Duodenal mucosa (tissue), 2 donors: Measurements from ENCODE around the gene VWA3A.

ENCODE experiments used
- H3K27ac ChIP-seq: one replicate; pipeline ENCODE4 v1.7.0; 2013; ENCODE audit warnings: low read depth, low read length
- H3K27me3 ChIP-seq, 2 donors: one replicate each; pipeline ENCODE4 v1.7.0; 2013; ENCODE audit warnings: low read length in 2 of 2, control low read depth in 1 of 2; ENCODE audit not compliant: insufficient read depth in 2 of 2, control insufficient read depth in 1 of 2
- H3K36me3 ChIP-seq, 2 donors: one replicate each; pipeline ENCODE4 v1.7.0; 2013; ENCODE audit warnings: low read length in 2 of 2, control low read depth in 1 of 2; ENCODE audit not compliant: insufficient read depth in 2 of 2, control insufficient read depth in 1 of 2
- H3K4me1 ChIP-seq, 2 donors: one replicate each; pipeline ENCODE4 v1.7.0; 2013; ENCODE audit warnings: low read length in 2 of 2, control low read depth in 1 of 2; ENCODE audit not compliant: insufficient read depth in 2 of 2, control insufficient read depth in 1 of 2
- H3K4me3 ChIP-seq, 2 donors: one replicate each; pipeline ENCODE4 v1.7.0; 2013; ENCODE audit warnings: low read length in 2 of 2, low read depth in 1 of 2
- H3K9ac ChIP-seq, 2 donors: one replicate each; pipeline ENCODE4 v1.7.0; 2013; ENCODE audit warnings: low read length in 2 of 2, low read depth in 1 of 2
- H3K9me3 ChIP-seq, 2 donors: one replicate each; pipeline ENCODE4 v1.7.0; 2013; ENCODE audit warnings: low read length in 2 of 2, control low read depth in 1 of 2; ENCODE audit not compliant: control insufficient read depth in 1 of 2

VWA3A gene

DNA sequence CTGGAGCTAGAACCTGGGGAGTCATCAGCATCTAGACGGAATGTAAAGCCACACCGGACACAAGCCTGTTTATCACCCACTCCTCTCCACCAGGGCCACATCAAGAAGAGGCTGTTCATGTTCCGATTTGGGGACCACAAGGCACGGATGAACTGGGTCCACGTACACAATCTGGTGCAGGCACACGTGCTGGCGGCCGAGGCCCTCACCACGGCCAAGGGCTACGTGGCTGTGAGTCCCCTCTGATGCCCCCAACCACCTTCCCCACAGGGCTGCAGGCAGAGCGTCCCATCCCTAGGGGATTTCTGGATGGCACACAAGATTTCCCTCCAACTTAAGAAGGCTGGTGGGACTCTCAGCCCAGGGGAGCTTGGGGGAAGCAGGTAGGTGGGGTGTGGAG, 89.1 kb downstream of the VWA3A start:
- no peak overlapping the region for H3K27ac ChIP-seq

DNA sequence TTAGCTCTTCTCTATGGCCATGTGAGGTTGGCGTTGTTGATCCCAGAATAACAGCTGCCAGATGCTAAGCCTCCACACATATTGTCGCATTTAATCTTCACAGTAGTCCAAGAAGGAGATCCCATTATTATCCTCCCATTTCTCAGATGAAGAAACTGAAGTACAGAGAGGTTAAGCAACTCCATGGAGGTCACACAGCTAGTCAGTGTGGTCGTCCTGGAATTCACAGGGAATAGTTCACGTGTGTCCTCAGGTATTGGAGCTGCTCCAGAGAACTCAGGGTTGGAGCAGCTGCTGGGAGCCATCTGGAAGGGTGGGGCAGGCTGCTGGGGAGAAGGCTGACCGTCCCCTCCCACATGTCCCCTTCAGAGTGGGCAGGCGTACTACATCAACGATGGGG, 89.5 kb downstream of the VWA3A start:
- H3K9me3 ChIP-seq: no peaks in the 10 kb centered on the region
- no peak overlapping the region for H3K27ac ChIP-seq
- H3K9ac ChIP-seq: no peak overlapping the region
- no peaks in the 10 kb centered on the region for H3K4me1 ChIP-seq
- H3K4me3 ChIP-seq: no peak overlapping the region
- no peaks in the 10 kb centered on the region for H3K27me3 ChIP-seq
- no peaks in the 10 kb centered on the region for H3K36me3 ChIP-seq

More for the DNA sequence above, 89.1 kb downstream of the VWA3A start:
- Histone ChIP-seq H3K9ac (no peak overlapping the region), H3K4me1 (no peaks in the 10 kb centered on the region), H3K36me3 (no peaks in the 10 kb centered on the region), H3K27me3 (no peaks in the 10 kb centered on the region), H3K9me3 (no peaks in the 10 kb centered on the region), H3K4me3 (no peak overlapping the region)

DNA sequence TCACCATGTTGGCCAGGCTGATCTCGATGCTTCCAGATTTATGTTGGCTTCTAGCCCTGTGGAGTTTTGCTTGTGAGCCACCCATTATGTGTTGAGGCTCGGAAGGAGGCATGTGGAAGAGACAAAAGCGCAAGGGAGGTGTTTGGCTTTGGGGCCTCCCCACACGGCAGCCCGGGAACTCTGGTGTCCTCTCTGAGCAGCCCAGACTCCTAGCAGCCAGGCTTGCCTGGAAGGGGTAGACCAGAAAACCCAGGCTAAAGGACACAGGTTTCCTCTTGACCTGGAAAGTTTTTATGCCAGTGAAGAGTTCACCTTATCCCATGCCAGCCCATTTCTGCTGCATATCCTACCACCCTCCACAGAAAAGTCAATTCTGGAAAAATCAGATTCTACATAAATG, 91.0 kb downstream of the VWA3A start:
- no peaks in the 10 kb centered on the region for H3K9me3 ChIP-seq
- no peaks in the 10 kb centered on the region for H3K27me3 ChIP-seq
- no peak overlapping the region for H3K4me3 ChIP-seq
- no peak overlapping the region for H3K27ac ChIP-seq
- H3K4me1 ChIP-seq: peaks cover 3% of the 10 kb centered on the region in 2 donors
- H3K9ac ChIP-seq: no peak overlapping the region
- H3K36me3 ChIP-seq: no peaks in the 10 kb centered on the region

DNA sequence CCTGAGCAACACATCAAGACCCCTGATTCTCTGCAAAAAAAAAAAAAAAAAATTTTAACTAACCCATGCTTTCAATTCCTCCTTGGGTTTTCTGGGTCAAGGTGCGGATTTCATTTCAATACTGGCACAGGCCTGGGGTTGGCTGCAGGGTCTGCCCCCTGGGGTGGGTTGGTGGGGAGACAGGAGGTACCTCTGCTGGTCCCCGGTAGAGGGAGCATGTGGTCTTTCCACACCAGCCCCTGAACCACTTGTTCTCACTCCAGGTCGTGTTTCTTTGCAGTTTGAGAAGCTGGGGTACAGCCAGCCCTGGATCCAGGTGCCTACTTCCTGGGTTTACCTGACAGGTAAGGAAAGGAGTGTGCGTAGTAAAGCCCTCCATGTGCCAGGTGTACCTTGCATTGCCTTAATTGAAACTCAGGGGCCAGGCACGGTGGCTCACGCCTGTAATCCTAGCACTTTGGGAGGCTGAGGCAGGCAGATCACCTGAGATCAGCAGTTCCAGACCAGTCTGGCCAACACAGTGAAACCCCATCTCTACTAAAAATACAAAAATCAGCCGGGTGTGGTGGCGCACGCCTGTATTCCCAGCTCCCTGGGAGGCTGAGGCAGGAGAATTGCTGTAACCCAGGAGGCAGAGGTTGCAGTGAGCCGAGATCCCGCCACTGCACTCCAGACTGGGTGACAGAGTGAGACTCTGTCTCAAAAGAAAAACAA, 91.7 kb downstream of the VWA3A start:
- H3K4me3 ChIP-seq: no peak overlapping the region
- H3K27ac ChIP-seq: no peak overlapping the region
- H3K36me3 ChIP-seq: no peaks in the 10 kb centered on the region
- peaks cover 9 to 10% of the 10 kb centered on the region in 2 donors for H3K4me1 ChIP-seq
- no peaks in the 10 kb centered on the region for H3K9me3 ChIP-seq
- H3K9ac ChIP-seq: no peak overlapping the region
- no peaks in the 10 kb centered on the region for H3K27me3 ChIP-seq

DNA sequence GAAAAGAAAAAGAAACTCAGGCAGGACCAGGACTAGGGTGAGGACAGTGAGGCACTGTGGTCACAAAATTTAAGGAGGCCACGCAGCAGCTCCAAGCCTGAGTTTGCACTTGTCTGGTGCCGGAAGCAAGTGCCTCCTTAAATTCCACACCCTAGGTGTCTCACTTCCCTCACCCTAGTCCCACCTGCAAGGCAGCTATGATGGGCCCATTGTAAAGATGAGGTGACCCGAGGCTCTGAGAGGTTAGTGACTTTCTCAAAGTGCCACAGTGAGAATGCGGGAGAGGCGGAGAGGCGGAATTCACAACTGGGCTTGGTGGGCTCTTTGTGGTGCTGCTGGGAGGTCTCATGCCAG, 92.3 kb downstream of the VWA3A start:
- Histone ChIP-seq H3K9me3 (no peaks in the 10 kb centered on the region), H3K4me3 (no peak overlapping the region), H3K27ac (no peak overlapping the region), H3K36me3 (no peaks in the 10 kb centered on the region), H3K4me1 (peaks cover 14 to 15% of the 10 kb centered on the region in 2 donors), H3K9ac (no peak overlapping the region), H3K27me3 (no peaks in the 10 kb centered on the region)

DNA sequence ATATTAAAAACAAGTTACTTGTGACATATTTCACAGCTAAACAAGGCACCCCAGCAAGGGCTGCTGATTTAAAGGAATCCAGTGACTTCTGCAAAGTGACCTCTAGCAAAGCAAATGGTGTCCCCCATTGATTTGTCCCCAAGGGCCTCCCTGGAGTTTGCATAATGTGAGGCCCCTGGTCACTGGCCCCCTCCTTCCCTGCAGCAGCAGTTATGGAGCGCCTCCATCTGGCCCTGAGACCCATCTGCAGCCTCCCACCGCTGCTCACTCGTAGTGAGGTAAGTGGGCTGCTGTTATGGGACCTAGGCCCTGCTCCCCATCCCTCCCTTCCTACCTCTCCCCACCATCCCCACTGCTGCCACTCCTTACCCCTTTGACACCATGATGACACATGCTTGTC, 94.2 kb downstream of the VWA3A start:
- H3K4me1 ChIP-seq: peaks cover 15 to 22% of the 10 kb centered on the region in 2 donors

DNA sequence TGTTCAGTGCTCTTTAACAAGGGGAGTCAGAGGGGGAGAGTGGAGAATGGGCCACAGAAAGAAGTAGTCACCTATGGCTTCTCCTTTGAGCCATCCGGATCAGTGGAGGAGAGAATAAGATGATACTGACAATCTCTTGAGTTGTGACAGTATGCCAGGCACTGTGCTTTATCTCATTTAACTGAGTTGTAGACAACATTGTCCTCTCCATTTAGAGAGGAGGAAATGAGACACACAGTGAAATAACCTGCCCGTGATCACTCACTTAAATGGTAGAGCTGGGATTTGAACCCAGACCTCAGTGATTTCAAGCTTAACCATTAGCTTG, 95.9 kb downstream of the VWA3A start:
- no peak overlapping the region for H3K27ac ChIP-seq
- H3K4me1 ChIP-seq: peaks cover 28 to 36% of the 10 kb centered on the region in 2 donors
- no peaks in the 10 kb centered on the region for H3K9me3 ChIP-seq
- peak overlapping the region in 1 of 2 donors; percentile 47 for H3K9ac ChIP-seq
- H3K36me3 ChIP-seq: no peaks in the 10 kb centered on the region
- no peak overlapping the region for H3K4me3 ChIP-seq
- H3K27me3 ChIP-seq: no peaks in the 10 kb centered on the region

More for the DNA sequence above, 94.2 kb downstream of the VWA3A start:
- Histone ChIP-seq H3K9ac (no peak overlapping the region), H3K36me3 (no peaks in the 10 kb centered on the region), H3K27me3 (no peaks in the 10 kb centered on the region), H3K9me3 (no peaks in the 10 kb centered on the region), H3K27ac (no peak overlapping the region), H3K4me3 (no peak overlapping the region)

DNA sequence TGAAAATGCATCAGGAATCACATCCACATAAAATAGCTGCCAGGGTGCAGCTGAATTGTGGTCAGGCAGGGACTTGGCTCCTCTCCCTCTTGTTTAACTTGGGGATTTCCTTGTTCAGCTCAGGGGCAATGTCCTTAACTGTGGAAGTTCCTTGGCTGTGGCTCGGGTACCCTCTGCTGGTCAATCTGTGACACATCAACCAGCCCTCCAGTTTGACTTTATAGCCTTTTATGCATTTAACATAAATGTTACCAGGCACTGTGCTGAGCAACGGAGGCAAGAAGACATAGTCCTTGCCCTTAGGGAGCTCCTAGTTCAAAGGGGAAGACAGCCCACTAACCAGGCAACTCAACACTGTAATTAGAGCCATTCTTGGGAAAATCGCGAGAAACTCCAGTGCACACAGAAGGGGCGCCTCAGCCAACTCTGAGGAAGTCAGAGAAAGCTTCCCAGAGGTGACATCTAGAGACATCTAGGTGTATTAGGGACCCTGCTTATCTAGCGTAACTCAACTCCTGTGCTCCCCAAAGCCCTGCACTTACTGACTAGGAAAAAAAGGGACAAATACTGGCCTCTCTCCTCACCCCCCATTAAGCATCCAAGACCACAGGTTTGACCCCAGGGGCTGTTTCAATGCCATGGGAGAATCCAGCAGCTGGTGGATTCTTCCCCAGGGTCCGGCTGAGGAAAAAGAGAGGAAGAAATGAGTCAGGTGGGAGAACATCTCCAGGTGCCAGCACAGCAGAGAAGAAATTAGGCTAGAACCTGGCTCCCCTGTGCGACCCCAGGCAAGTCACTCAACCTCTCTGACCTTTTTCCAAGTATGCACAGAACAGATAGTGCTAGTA, 96.5 kb downstream of the VWA3A start:
- no peaks in the 10 kb centered on the region for H3K36me3 ChIP-seq
- H3K9me3 ChIP-seq: no peaks in the 10 kb centered on the region
- peak overlapping the region; percentile 73 to 87 for H3K9ac ChIP-seq
- no peaks in the 10 kb centered on the region for H3K27me3 ChIP-seq
- H3K4me3 ChIP-seq: peak overlapping the region; percentile 65 to 80
- peak overlapping the region; percentile 86 for H3K27ac ChIP-seq
- H3K4me1 ChIP-seq: peaks cover 28 to 36% of the 10 kb centered on the region in 2 donors

DNA sequence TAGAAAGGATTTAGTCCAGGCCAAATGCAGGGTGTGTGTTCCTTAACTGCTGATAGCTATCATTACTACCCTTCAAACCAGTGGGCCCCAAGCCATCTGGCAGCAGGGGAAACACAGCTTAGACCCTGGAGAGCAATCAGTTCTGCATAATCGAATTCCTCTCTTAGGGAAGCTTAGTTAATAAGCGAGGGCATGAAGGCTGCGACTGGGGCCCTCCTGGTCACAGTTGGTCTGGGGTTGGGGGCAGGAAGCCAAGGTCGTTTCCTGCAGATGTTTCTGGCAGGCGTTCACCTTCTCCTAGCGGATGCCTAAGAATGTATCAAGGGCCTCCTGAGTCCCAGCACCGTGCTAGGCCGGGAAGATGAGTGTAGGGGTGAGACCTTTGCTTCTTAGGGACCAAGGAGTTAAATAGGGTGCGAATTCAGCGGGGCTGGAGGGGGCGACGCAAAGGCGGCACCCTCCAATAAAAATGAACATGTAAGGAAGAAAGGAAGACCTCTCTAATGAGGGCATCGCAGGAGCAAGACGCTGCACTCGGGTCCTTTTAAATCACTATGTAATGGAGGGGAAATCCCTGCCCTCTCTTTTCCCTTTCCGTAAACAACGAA, 97.2 kb downstream of the VWA3A start:
- H3K4me1 ChIP-seq: peaks cover 28 to 36% of the 10 kb centered on the region in 2 donors
- H3K9ac ChIP-seq: peak overlapping the region; percentile 73 to 87
- H3K27me3 ChIP-seq: no peaks in the 10 kb centered on the region
- H3K4me3 ChIP-seq: peak overlapping the region; percentile 65 to 80
- H3K9me3 ChIP-seq: no peaks in the 10 kb centered on the region
- peak overlapping the region; percentile 99 for H3K27ac ChIP-seq
- H3K36me3 ChIP-seq: no peaks in the 10 kb centered on the region
